Renal pelvis (tissue), 4 donors: Measurements from ENCODE around the gene ABHD17B. TPM values are rescaled to one million over a fixed set of nuclear protein-coding genes. Genes with fewer than 3 reads are reported as not detected.

Experiments
- DNase-seq: peaks from one replicate; pipeline ENCODE4 v3.0.0-alpha.2; 2013
- polyA plus RNA-seq, 3 donors: library from polyadenylated mRNA; unstranded; fragments of 120-200 nt; gene quantifications; one replicate each; pipeline ENCODE4 v1.2.1, GENCODE V29; 2013; ENCODE audit not compliant: insufficient read length in 3 of 3

Gene ABHD17B
- polyA plus RNA-seq, 3 donors, result 25.2 to 29.9 (median 25.9) TPM

GRCh38 chr9:71884005-71884404, 27.0 kb downstream of the ABHD17B start:
- DNase-seq, result no peak

- no peak for DNase-seq
Observed at GRCh38 chr9:71879644-71880174, 31.3 kb downstream of the ABHD17B start.

GRCh38 chr9:71878327-71879274, 32.4 kb downstream of the ABHD17B start:
- no peak for DNase-seq

- DNase-seq, result no peak
Observed at GRCh38 chr9:71876829-71877228, 34.2 kb downstream of the ABHD17B start.

- no peak for DNase-seq
Observed at GRCh38 chr9:71876106-71876505, 34.9 kb downstream of the ABHD17B start.

- DNase-seq, result no peak
Observed at GRCh38 chr9:71875345-71875744, 35.6 kb downstream of the ABHD17B start.

GRCh38 chr9:71863631-71864030, 47.4 kb downstream of the ABHD17B start:
- no peak for DNase-seq

- DNase-seq, result no peak
Observed at GRCh38 chr9:71861618-71862017, 49.4 kb downstream of the ABHD17B start.

- DNase-seq, result no peak
Observed at GRCh38 chr9:71859939-71860338, 51.1 kb downstream of the ABHD17B start.

GRCh38 chr9:71858812-71859211, 52.2 kb downstream of the ABHD17B start:
- DNase-seq, result no peak

GRCh38 chr9:71858102-71858798, 52.7 kb downstream of the ABHD17B start:
- no peak for DNase-seq

- DNase-seq, result no peak
Observed at GRCh38 chr9:71857159-71857558, 53.8 kb downstream of the ABHD17B start.

- no peak for DNase-seq
Observed at GRCh38 chr9:71854811-71855210, 56.2 kb downstream of the ABHD17B start.

GRCh38 chr9:71853084-71853483, 57.9 kb downstream of the ABHD17B start:
- no peak for DNase-seq

- no peak for DNase-seq
Observed at GRCh38 chr9:71850996-71851395, 60.0 kb downstream of the ABHD17B start.

- no peak for DNase-seq
Observed at GRCh38 chr9:71847892-71848291, 63.1 kb downstream of the ABHD17B start.

- DNase-seq, result no peak
Observed at GRCh38 chr9:71844808-71845207, 66.2 kb downstream of the ABHD17B start.

- DNase-seq, result no peak
Observed at GRCh38 chr9:71839668-71840067, 71.3 kb downstream of the ABHD17B start.

- no peak for DNase-seq
Observed at GRCh38 chr9:71835596-71835995, 75.4 kb downstream of the ABHD17B start.

- no peak for DNase-seq
Observed at GRCh38 chr9:71830929-71831328, 80.1 kb downstream of the ABHD17B start.

- no peak for DNase-seq
Observed at GRCh38 chr9:71830153-71830552, 80.8 kb downstream of the ABHD17B start.

GRCh38 chr9:71826279-71826678, 84.7 kb downstream of the ABHD17B start:
- no peak for DNase-seq

GRCh38 chr9:71824257-71824656, 86.7 kb downstream of the ABHD17B start:
- no peak for DNase-seq
